ENCODE data around the gene KRTAP5-7. TPM values are rescaled to one million over a fixed set of nuclear protein-coding genes. Genes with fewer than 3 reads are reported as not detected.
"Not testable (repeated sequence)": the region's sequence is repeated elsewhere in the genome, so short reads cannot be mapped to it uniquely, and the experiment has no call there.

KRTAP5-7 gene
- polyA plus RNA-seq, 1 of the 3 experiments (the other 2 are of a cell fraction): 0.07 TPM

- Histone ChIP-seq H3K27ac (ENCODE audit: low read depth in 2 of 2, low read length in 1 of 2) (no peak overlapping the region), H3K27me3 (ENCODE audit: insufficient read depth) (no peaks in the 10 kb centered on the region), H3K4me2 (no peak overlapping the region), H4K20me1 (ENCODE audit: insufficient read depth) (no peaks in the 10 kb centered on the region), H3F3A (replicated peaks; ENCODE audit: insufficient read depth) (no peaks in the 10 kb centered on the region), H3K4me1 (ENCODE audit: control insufficient read depth in 1 of 2, insufficient read depth in 2 of 2, low read depth in 1 of 2, low read length in 1 of 2) (no peaks in the 10 kb centered on the region; a peak in 1 of 4 replicates), H2AFZ (ENCODE audit: low read depth) (no peak overlapping the region), H3K36me3 (replicated peaks in 1 of 2; ENCODE audit: control insufficient read depth in 1 of 2, insufficient read depth in 2 of 2, low read length in 1 of 2) (no peaks in the 10 kb centered on the region), H3K9me2 (no peaks in the 10 kb centered on the region), H3K9me3 (no peaks in the 10 kb centered on the region), H3K9ac (no peak overlapping the region), H3K79me2 (ENCODE audit: insufficient read depth) (no peaks in the 10 kb centered on the region), H3K4me3 (ENCODE audit: low read depth in 2 of 2, low read length in 1 of 2) (no peak overlapping the region)
- WGBS (ENCODE audit: low lambda C conversion rate): 69% methylated on average over 9 of the region's 9 CpGs
- TF ChIP-seq JUND (IDR thresholded peaks at IDR 0.05) (no peak), EZH2phosphoT487 (IDR thresholded peaks at IDR 0.05; ENCODE audit: borderline replicate concordance, low read depth) (no peak), PBX3 (IDR thresholded peaks at IDR 0.05) (no peak), RCOR1 (IDR thresholded peaks at IDR 0.05; ENCODE audit: low read length) (no peak), GATA2 (CRISPR knock-in tag; IDR thresholded peaks at IDR 0.05) (no peak)
- no peak for DNase-seq
- ChIA-PET POLR2A (no interaction called here), CTCF (no interaction called here)
These were observed 8.8 kb downstream of the KRTAP5-7 start for GRCh38 chr11:71535825-71536224.

- Histone ChIP-seq H3F3A (replicated peaks; ENCODE audit: insufficient read depth) (no peaks in the 10 kb centered on the region), H3K9me2 (no peaks in the 10 kb centered on the region), H3K36me3 (replicated peaks in 1 of 2; ENCODE audit: control insufficient read depth in 1 of 2, insufficient read depth in 2 of 2, low read length in 1 of 2) (no peaks in the 10 kb centered on the region), H4K20me1 (ENCODE audit: insufficient read depth) (no peaks in the 10 kb centered on the region), H3K4me3 (ENCODE audit: low read depth in 2 of 2, low read length in 1 of 2) (no peak overlapping the region), H3K9ac (no peak overlapping the region), H2AFZ (ENCODE audit: low read depth) (no peak overlapping the region), H3K9me3 (no peaks in the 10 kb centered on the region), H3K4me1 (ENCODE audit: control insufficient read depth in 1 of 2, insufficient read depth in 2 of 2, low read depth in 1 of 2, low read length in 1 of 2) (peaks cover 0 to 2% of the 10 kb centered on the region in 2 experiments; a peak in 1 of 4 replicates), H3K27ac (ENCODE audit: low read depth in 2 of 2, low read length in 1 of 2) (no peak overlapping the region), H3K27me3 (ENCODE audit: insufficient read depth) (no peaks in the 10 kb centered on the region), H3K79me2 (ENCODE audit: insufficient read depth) (no peaks in the 10 kb centered on the region), H3K4me2 (no peak overlapping the region)
- 62% methylated on average over 9 of the region's 9 CpGs for WGBS (ENCODE audit: low lambda C conversion rate)
- ChIA-PET POLR2A (no interaction called here), CTCF (no interaction called here)
- DNase-seq: no peak
- TF ChIP-seq PBX3 (IDR thresholded peaks at IDR 0.05): no peak
- no peak for TF ChIP-seq YY1 (IDR thresholded peaks at IDR 0.05; ENCODE audit: low read depth)
- no peak for TF ChIP-seq EP300 (IDR thresholded peaks at IDR 0.05; ENCODE audit: borderline replicate concordance in 1 of 2, low read depth in 1 of 2, low read length in 1 of 2)
- TF ChIP-seq ELF1 (IDR thresholded peaks at IDR 0.05): no peak
- TF ChIP-seq, protein P1, sequence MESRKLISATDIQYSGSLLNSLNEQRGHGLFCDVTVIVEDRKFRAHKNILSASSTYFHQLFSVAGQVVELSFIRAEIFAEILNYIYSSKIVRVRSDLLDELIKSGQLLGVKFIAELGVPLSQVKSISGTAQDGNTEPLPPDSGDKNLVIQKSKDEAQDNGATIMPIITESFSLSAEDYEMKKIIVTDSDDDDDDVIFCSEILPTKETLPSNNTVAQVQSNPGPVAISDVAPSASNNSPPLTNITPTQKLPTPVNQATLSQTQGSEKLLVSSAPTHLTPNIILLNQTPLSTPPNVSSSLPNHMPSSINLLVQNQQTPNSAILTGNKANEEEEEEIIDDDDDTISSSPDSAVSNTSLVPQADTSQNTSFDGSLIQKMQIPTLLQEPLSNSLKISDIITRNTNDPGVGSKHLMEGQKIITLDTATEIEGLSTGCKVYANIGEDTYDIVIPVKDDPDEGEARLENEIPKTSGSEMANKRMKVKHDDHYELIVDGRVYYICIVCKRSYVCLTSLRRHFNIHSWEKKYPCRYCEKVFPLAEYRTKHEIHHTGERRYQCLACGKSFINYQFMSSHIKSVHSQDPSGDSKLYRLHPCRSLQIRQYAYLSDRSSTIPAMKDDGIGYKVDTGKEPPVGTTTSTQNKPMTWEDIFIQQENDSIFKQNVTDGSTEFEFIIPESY (IDR thresholded peaks at IDR 0.05; ENCODE audit: borderline replicate concordance, low read depth): no peak
These were observed 10.5 kb downstream of the KRTAP5-7 start for GRCh38 chr11:71537537-71537936.

- CTCF ChIA-PET; H3K9me3 ChIP-seq; POLR2A ChIA-PET; H3K9me2 ChIP-seq; H3K36me3 ChIP-seq (replicated peaks in 1 of 2; ENCODE audit: control insufficient read depth in 1 of 2, insufficient read depth in 2 of 2, low read length in 1 of 2); H4K20me1 ChIP-seq (ENCODE audit: insufficient read depth); H3K27me3 ChIP-seq (ENCODE audit: insufficient read depth); H3K4me1 ChIP-seq (ENCODE audit: control insufficient read depth in 1 of 2, insufficient read depth in 2 of 2, low read depth in 1 of 2, low read length in 1 of 2); H3F3A ChIP-seq (replicated peaks; ENCODE audit: insufficient read depth); H3K4me2 ChIP-seq; H3K27ac ChIP-seq (ENCODE audit: low read depth in 2 of 2, low read length in 1 of 2); DNase-seq; H2AFZ ChIP-seq (ENCODE audit: low read depth); H3K9ac ChIP-seq; H3K4me3 ChIP-seq (ENCODE audit: low read depth in 2 of 2, low read length in 1 of 2); H3K79me2 ChIP-seq (ENCODE audit: insufficient read depth): not testable (repeated sequence)
- 67% methylated on average over 1 of the region's 4 CpGs for WGBS (ENCODE audit: low lambda C conversion rate)
These were observed 11.1 kb downstream of the KRTAP5-7 start, which contains the start of gene KRTAP5-8 for GRCh38 chr11:71537977-71538665. KRTAP5-8 (plus strand) TSS chr11:71538025; CDS start chr11:71538056, 31 bp downstream.

Data from SK-N-SH (cell line).